Common myeloid progenitor, CD34-positive (primary cell): ENCODE measurements around the gene PLAGL1.
A peak's percentile ranks its signal among the peaks of the same experiment; 100 is the strongest.

Experiments used
- CTCF ChIA-PET: fragments of 350-600 bp; sonication (Branson Sonifier 250); formaldehyde crosslinking; loops from one replicate; lab custom pipeline; 2021; ENCODE audit warnings: antibody characterized with exemption; lab: Charles Lee
- POLR2A ChIA-PET: fragments of 350-600 bp; sonication (Branson Sonifier 250); formaldehyde crosslinking; loops from one replicate; lab custom pipeline; 2021; ENCODE audit warnings: antibody characterized with exemption; lab: Charles Lee
- DNase-seq, 3 donors: peaks; one replicate each; pipeline versions ENCODE4 v3.0.0 to v3.0.0-alpha.2; 2013
- H3K27ac ChIP-seq, 2 experiments: 1 replicate in 1 of 2; 2 replicates in 1 of 2; pipeline ENCODE4 v1.7.0; 2013; ENCODE audit warnings: inconsistent platforms in 2 of 2, low read length in 2 of 2, mild to moderate bottlenecking in 2 of 2, low read depth in 1 of 2, moderate library complexity in 1 of 2; ENCODE audit not compliant: severe bottlenecking in 2 of 2, insufficient read depth in 1 of 2, poor library complexity in 1 of 2
- H3K27me3 ChIP-seq, 5 experiments: replicated peaks in 2 of 5; 1 replicate in 3 of 5; 2 replicates in 2 of 5; pipeline versions ENCODE4 v1.6.1 to v1.7.0; 2013; ENCODE audit warnings: low read length in 4 of 5, mild to moderate bottlenecking in 2 of 5, moderate library complexity in 2 of 5, inconsistent platforms in 1 of 5; ENCODE audit not compliant: insufficient read depth in 5 of 5, control insufficient read depth in 4 of 5
- H3K36me3 ChIP-seq, 4 experiments: 1 replicate in 2 of 4; 2 replicates in 2 of 4; pipeline versions ENCODE4 v1.6.1 to v1.7.0; 2013; ENCODE audit warnings: low read length in 3 of 4, control low read depth in 1 of 4, mild to moderate bottlenecking in 1 of 4; ENCODE audit not compliant: control insufficient read depth in 4 of 4, insufficient read depth in 4 of 4
- H3K4me1 ChIP-seq, 4 experiments: 1 replicate in 3 of 4; 2 replicates in 1 of 4; pipeline versions ENCODE4 v1.6.1 to v1.7.1; 2013; ENCODE audit warnings: low read length in 3 of 4, mild to moderate bottlenecking in 3 of 4, control low read depth in 1 of 4, inconsistent platforms in 1 of 4, moderate library complexity in 1 of 4; ENCODE audit not compliant: control insufficient read depth in 4 of 4, insufficient read depth in 4 of 4; ENCODE audit errors: control extremely low read depth in 1 of 4
- H3K4me3 ChIP-seq, 7 experiments: 1 replicate in 4 of 7; 2 replicates in 3 of 7; pipeline versions ENCODE4 v1.5.1 to v1.7.0; 2013; ENCODE audit warnings: mild to moderate bottlenecking in 7 of 7, low read length in 6 of 7, moderate library complexity in 6 of 7, inconsistent platforms in 2 of 7, low read depth in 2 of 7, control low read depth in 1 of 7; ENCODE audit not compliant: insufficient read depth in 4 of 7, control insufficient read depth in 1 of 7; ENCODE audit errors: extremely low read depth in 1 of 7
- H3K9me3 ChIP-seq, 5 experiments: 1 replicate in 4 of 5; 2 replicates in 1 of 5; pipeline versions ENCODE4 v1.6.1 to v1.7.1; 2013; ENCODE audit warnings: low read length in 4 of 5, mild to moderate bottlenecking in 2 of 5, inconsistent platforms in 1 of 5, low read depth in 1 of 5, moderate library complexity in 1 of 5; ENCODE audit not compliant: control insufficient read depth in 4 of 5, insufficient read depth in 2 of 5; ENCODE audit errors: control extremely low read depth in 1 of 5
- WGBS: methylation state at CpG from one replicate; pipeline ENCODE4 v1.1.5; 2013; ENCODE audit not compliant: insufficient coverage; 5-methylcytosine and 5-hydroxymethylcytosine counted together

PLAGL1 gene

DNA sequence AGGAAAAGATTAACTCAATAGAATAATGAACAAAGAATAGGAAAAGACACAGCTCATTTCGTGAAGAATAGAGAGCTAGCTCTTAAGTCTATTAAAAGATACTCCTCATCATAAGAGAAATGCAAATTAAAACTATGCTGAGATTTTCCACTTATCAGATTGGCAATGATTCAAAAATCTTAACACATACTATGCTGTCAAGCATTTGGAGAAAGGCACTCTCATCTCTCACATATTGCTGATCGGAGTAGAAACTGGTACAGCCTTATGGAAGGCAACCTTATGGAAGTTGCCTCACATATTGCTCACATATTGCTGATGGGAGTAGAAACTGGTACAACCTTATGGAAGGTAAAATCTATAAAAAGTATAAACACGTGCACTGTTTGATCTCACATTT is 21.4 kb upstream of the PLAGL1 start:
- no peak for DNase-seq
- Histone ChIP-seq H3K27me3 (no peaks in the 10 kb centered on the region), H3K4me3 (no peak overlapping the region), H3K4me1 (peaks cover 1 to 9% (median 7%) of the 10 kb centered on the region in 4 experiments), H3K9me3 (peaks cover 0 to 7% (median 0%) of the 10 kb centered on the region in 5 experiments), H3K27ac (no peak overlapping the region), H3K36me3 (no peaks in the 10 kb centered on the region)
- POLR2A ChIA-PET: interaction anchor here (0.6 kb wide), 1 partner anchor 1682 kb away, joined by 3 read pairs; no protein-coding TSS in a partner anchor
- CTCF ChIA-PET: interaction anchor here (1.1 to 1.8 kb wide), 2 partner anchors 15 to 90 kb away, joined by 3 to 7 read pairs; no protein-coding TSS in a partner anchor
- no CpG with 5 or more reads among the region's 3 CpGs for WGBS

DNA sequence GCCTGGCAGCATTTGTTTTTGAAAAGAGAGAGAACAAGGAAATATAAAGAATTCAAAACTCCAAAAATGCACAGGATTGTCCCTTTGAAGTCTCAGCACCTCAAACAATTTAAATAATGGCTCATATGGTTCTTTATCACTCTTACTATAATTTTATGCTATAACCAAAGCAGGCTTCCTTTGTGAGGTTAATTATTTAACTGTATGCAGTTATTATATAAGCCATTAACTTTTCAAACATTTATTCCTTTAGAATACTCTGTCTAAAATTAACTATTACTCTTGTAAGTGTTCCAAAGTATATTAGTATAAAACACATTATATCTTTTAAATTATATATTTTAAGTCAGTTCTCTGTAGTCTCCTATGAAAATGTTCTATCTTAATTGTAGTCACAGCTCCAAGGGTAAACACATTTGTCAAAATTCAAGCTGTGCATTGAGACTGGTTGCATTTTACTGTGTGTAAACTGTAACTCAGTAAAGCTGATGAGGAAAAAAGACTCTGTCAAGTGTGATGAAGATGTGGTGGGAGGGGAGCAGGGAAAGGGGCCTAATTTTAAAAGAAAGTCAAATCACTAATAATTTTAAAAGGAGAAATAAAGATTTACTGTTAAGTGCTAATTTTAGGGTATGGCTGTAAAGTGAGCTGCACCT is 20.0 kb upstream of the PLAGL1 start:
- H3K27ac ChIP-seq: no peak overlapping the region
- no peaks in the 10 kb centered on the region for H3K36me3 ChIP-seq
- H3K4me1 ChIP-seq: no peaks in the 10 kb centered on the region
- CTCF ChIA-PET: interaction anchor here (1.2 to 1.8 kb wide), 2 partner anchors 14 to 453 kb away, joined by 5 to 7 read pairs; no protein-coding TSS in a partner anchor
- peaks cover 0 to 2% (median 0%) of the 10 kb centered on the region in 5 experiments for H3K9me3 ChIP-seq
- no peak overlapping the region for H3K4me3 ChIP-seq
- POLR2A ChIA-PET: no interaction called here
- H3K27me3 ChIP-seq: no peaks in the 10 kb centered on the region
- DNase-seq: no peak

DNA sequence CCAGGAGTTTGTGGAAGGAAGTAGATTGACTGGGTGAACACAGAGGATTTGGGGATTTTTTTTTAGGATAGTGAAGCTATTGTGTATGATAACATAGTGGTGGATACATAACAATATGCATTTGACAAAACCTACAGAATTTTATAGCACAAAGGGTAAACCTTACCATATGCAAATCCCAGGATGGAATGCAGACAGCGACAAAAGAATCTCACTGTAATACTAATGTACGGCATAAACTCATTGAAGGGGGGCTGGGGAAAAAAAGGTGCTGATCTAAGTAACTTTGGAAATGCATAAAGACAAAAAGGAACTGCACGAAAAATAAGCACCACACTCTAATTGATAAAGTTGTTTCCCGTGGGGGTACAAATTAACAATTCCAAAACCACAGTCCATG is 15.2 kb upstream of the PLAGL1 start:
- peaks cover 0 to 11% (median 7%) of the 10 kb centered on the region in 4 experiments for H3K4me1 ChIP-seq
- H3K36me3 ChIP-seq: no peaks in the 10 kb centered on the region
- H3K9me3 ChIP-seq: no peaks in the 10 kb centered on the region
- ChIA-PET POLR2A (interaction anchor here (0.7 kb wide), 1 partner anchor 9 kb away, joined by 3 read pairs; no protein-coding TSS in a partner anchor), CTCF (interaction anchor here (0.9 to 3.7 kb wide), 5 partner anchors 9 to 448 kb away, joined by 3 to 20 read pairs (median 3); no protein-coding TSS in a partner anchor)
- DNase-seq: no peak
- WGBS: no CpG with 5 or more reads among the region's 4 CpGs
- no peaks in the 10 kb centered on the region for H3K27me3 ChIP-seq
- H3K4me3 ChIP-seq: no peak overlapping the region
- H3K27ac ChIP-seq: no peak overlapping the region

DNA sequence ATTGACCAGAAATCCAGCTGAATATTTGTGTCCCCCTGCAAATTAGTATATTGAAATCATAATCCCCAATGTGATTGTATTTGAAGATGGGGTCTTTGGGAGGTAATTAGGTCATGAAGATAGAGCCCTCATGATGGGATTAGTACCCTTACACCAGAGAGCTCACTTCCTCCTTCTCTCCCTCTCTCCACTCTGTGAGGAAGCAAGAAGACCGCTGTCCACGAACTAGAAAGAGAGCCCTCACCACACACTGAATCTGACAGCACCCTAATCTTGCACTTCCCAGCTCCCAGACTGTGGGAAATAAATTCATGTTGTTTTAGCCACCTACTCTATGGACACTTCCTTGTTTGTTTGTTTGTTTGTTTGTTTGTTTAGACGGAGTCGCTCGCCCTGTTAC is 11.9 kb upstream of the PLAGL1 start:
- DNase-seq: peak in 2 of 3 donors; percentile 41 to 52
- ChIA-PET POLR2A (no interaction called here), CTCF (interaction anchor here (1.0 to 1.6 kb wide), 3 partner anchors 9 to 81 kb away, joined by 3 to 6 read pairs (median 5); no protein-coding TSS in a partner anchor)
- H3K27ac ChIP-seq: no peak overlapping the region
- H3K9me3 ChIP-seq: no peaks in the 10 kb centered on the region
- H3K4me3 ChIP-seq: no peak overlapping the region
- H3K36me3 ChIP-seq: no peaks in the 10 kb centered on the region
- no peaks in the 10 kb centered on the region for H3K27me3 ChIP-seq
- WGBS: 75% methylated on average over 4 of the region's 5 CpGs
- peaks cover 0 to 11% (median 7%) of the 10 kb centered on the region in 4 experiments for H3K4me1 ChIP-seq

DNA sequence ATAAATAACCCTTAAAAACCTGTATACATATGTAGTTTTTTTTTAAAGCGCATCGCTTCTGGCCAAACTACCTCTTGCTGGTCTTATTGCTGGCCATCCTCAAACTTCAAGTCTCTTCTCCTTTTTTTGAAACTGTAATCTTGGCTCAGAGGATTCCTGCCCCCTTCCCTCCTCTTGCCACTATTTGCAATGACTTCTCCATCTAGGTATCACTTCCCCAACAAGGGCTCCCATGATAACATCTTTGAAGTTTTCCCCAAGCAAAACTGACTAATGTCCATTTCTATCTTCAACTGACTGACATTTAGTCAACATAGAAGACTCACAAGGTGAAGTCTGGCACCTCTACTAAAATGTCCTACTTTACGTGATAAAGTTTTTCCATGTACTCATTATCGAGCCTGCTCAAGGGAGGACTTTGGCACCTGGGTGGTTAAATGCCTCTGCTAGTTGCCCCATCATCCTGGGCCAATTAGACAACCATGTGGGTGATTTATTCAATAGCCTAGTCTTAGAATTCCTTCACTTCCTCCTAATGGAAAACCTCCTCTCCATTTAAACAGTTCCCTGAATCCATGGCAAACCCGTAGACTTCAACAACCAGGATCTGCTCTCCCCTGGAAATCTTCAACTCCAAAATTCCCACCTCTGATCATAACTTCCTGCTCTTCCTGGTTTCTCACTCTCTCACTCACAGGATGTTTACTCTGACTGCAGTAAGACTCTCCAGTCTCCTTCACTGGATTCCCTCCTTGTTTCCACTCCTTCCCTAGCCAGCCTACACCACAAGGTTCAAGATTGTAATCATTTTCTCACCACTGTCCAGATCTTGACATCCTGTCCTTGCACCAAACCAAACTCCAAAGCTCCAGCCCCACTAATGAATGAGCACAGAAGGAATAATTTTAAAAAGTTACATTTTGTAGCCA is 9.4 kb upstream of the PLAGL1 start:
- Histone ChIP-seq H3K27ac (no peak overlapping the region), H3K4me1 (peaks cover 0 to 11% (median 7%) of the 10 kb centered on the region in 4 experiments), H3K4me3 (no peak overlapping the region), H3K27me3 (no peaks in the 10 kb centered on the region), H3K9me3 (no peaks in the 10 kb centered on the region), H3K36me3 (no peaks in the 10 kb centered on the region)
- CTCF ChIA-PET: interaction anchor here (1.1 kb wide), 1 partner anchor 442 kb away, joined by 3 read pairs; no protein-coding TSS in a partner anchor
- no peak for DNase-seq
- POLR2A ChIA-PET: interaction anchor here (0.6 kb wide), 1 partner anchor 23 kb away, joined by 3 read pairs; no protein-coding TSS in a partner anchor
- WGBS: 100% methylated on average over 5 of the region's 5 CpGs

DNA sequence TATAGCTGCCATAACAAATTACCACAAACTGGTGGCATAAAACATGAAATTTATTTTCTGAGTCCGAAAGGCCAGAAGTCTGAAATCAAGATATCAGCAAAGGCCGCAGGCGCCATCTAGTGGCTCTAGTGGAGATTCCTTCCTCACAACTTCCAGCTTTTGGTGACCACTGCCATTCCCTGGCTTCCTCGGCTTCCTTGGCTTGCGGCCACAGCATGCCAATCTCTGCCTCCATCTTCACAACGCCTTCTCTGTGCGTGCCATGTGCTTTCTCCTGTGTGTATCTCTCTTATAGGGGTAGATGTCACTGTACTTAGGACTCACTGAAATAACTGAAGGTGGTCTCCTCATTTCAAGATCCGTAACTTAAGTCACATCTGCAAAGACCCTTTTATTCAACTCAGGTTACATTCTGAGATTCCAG is 5.4 kb upstream of the PLAGL1 start:
- H3K27me3 ChIP-seq: no peaks in the 10 kb centered on the region
- no peak overlapping the region for H3K27ac ChIP-seq
- H3K36me3 ChIP-seq: no peaks in the 10 kb centered on the region
- ChIA-PET POLR2A (interaction anchor here (0.6 kb wide), 2 partner anchors 10 to 438 kb away, joined by 3 read pairs; no protein-coding TSS in a partner anchor), CTCF (interaction anchor here (0.8 to 6.2 kb wide), 29 partner anchors 10 to 1069 kb away, joined by 3 to 167 read pairs (median 4); partner anchors contain the start of gene FUCA2)
- DNase-seq: peak; percentile 76 to 87 (median 81)
- H3K4me3 ChIP-seq: no peak overlapping the region
- 24% methylated on average over 6 of the region's 8 CpGs for WGBS
- H3K9me3 ChIP-seq: peaks cover 0 to 2% (median 0%) of the 10 kb centered on the region in 5 experiments
- H3K4me1 ChIP-seq: no peaks in the 10 kb centered on the region
